ENCODE results near the gene TMOD1. TPM values are rescaled to one million over a fixed set of nuclear protein-coding genes. Genes with fewer than 3 reads are reported as not detected.

The TMOD1 gene
- total RNA-seq, 1 donor from 2014 or later = not detected

GRCh38 chr9:97594381-97594921 is 93.0 kb downstream of the TMOD1 start:
- peaks cover 7% of the 10 kb centered on the region for H3K4me1 Mint-ChIP-seq
- no peaks in the 10 kb centered on the region for H3K36me3 ChIP-seq
- H3K27me3 ChIP-seq = no peaks in the 10 kb centered on the region
- H3K9me3 ChIP-seq (ENCODE audit: low read depth) = no peaks in the 10 kb centered on the region
- no peak overlapping the region for H3K27ac ChIP-seq
- H3K4me3 Mint-ChIP-seq = no peak overlapping the region
- H3F3A ChIP-seq (ENCODE audit: low read depth) = peaks cover 6% of the 10 kb centered on the region
- peak overlapping the region; percentile 34 for H2AFZ ChIP-seq (replicated peaks)
- no peaks in the 10 kb centered on the region for H3K36me3 Mint-ChIP-seq
- H3K79me2 ChIP-seq (ENCODE audit: low read depth) = no peaks in the 10 kb centered on the region
- DNase-seq (ENCODE audit: low spot score) = no peak
- H3K4me3 ChIP-seq = no peak overlapping the region
- no peak overlapping the region for H3K27ac Mint-ChIP-seq
- H3K27me3 Mint-ChIP-seq (ENCODE audit: insufficient read depth, low read depth) = no peaks in the 10 kb centered on the region
- no peak overlapping the region for H3K9ac ChIP-seq
- no peak for TF ChIP-seq EZH2phosphoT487 (IDR thresholded peaks at IDR 0.05)
- no peaks in the 10 kb centered on the region for H3K4me1 ChIP-seq
- no peak overlapping the region for H3K4me2 ChIP-seq
- no peaks in the 10 kb centered on the region for H4K20me1 ChIP-seq (ENCODE audit: low read depth)
- no peaks in the 10 kb centered on the region for H3K9me3 Mint-ChIP-seq

GRCh38 chr9:97596906-97597305 is 95.4 kb downstream of the TMOD1 start:
- TF ChIP-seq EZH2phosphoT487 (IDR thresholded peaks at IDR 0.05) (no peak), EZH2 (IDR thresholded peaks at IDR 0.05) (no peak)
- TF ChIP-seq, protein P1, sequence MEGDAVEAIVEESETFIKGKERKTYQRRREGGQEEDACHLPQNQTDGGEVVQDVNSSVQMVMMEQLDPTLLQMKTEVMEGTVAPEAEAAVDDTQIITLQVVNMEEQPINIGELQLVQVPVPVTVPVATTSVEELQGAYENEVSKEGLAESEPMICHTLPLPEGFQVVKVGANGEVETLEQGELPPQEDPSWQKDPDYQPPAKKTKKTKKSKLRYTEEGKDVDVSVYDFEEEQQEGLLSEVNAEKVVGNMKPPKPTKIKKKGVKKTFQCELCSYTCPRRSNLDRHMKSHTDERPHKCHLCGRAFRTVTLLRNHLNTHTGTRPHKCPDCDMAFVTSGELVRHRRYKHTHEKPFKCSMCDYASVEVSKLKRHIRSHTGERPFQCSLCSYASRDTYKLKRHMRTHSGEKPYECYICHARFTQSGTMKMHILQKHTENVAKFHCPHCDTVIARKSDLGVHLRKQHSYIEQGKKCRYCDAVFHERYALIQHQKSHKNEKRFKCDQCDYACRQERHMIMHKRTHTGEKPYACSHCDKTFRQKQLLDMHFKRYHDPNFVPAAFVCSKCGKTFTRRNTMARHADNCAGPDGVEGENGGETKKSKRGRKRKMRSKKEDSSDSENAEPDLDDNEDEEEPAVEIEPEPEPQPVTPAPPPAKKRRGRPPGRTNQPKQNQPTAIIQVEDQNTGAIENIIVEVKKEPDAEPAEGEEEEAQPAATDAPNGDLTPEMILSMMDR (IDR thresholded peaks at IDR 0.05) = no peak
- no peak overlapping the region for H3K4me3 ChIP-seq
- H3K27ac ChIP-seq = no peak overlapping the region
- H3K4me1 ChIP-seq = no peaks in the 10 kb centered on the region
- Mint-ChIP-seq H3K27me3 (ENCODE audit: insufficient read depth, low read depth) (no peaks in the 10 kb centered on the region), H3K9me3 (no peaks in the 10 kb centered on the region), H3K4me3 (no peak overlapping the region), H3K27ac (no peak overlapping the region), H3K4me1 (peaks cover 7% of the 10 kb centered on the region), H3K36me3 (peaks cover 10% of the 10 kb centered on the region)
- no peak for DNase-seq (ENCODE audit: low spot score)
- H3K79me2 ChIP-seq (ENCODE audit: low read depth) = no peaks in the 10 kb centered on the region
- H4K20me1 ChIP-seq (ENCODE audit: low read depth) = no peaks in the 10 kb centered on the region
- H3K4me2 ChIP-seq = no peak overlapping the region
- H3F3A ChIP-seq (ENCODE audit: low read depth) = peaks cover 15% of the 10 kb centered on the region
- no peak overlapping the region for H3K9ac ChIP-seq
- H3K9me3 ChIP-seq (ENCODE audit: low read depth) = no peaks in the 10 kb centered on the region
- no peaks in the 10 kb centered on the region for H3K36me3 ChIP-seq
- no peaks in the 10 kb centered on the region for H3K27me3 ChIP-seq
- H2AFZ ChIP-seq (replicated peaks) = no peak overlapping the region

GRCh38 chr9:97598461-97599288 is 97.2 kb downstream of the TMOD1 start:
- Mint-ChIP-seq H3K4me3 (no peak overlapping the region), H3K27me3 (ENCODE audit: insufficient read depth, low read depth) (no peaks in the 10 kb centered on the region), H3K9me3 (no peaks in the 10 kb centered on the region), H3K4me1 (peaks cover 2% of the 10 kb centered on the region), H3K36me3 (peaks cover 17% of the 10 kb centered on the region), H3K27ac (peak overlapping the region; percentile 44)
- Histone ChIP-seq H2AFZ (replicated peaks) (no peak overlapping the region), H4K20me1 (ENCODE audit: low read depth) (no peaks in the 10 kb centered on the region), H3K4me2 (no peak overlapping the region), H3K36me3 (no peaks in the 10 kb centered on the region), H3K4me3 (no peak overlapping the region), H3F3A (ENCODE audit: low read depth) (peaks cover 15% of the 10 kb centered on the region), H3K27ac (no peak overlapping the region), H3K9me3 (ENCODE audit: low read depth) (no peaks in the 10 kb centered on the region), H3K4me1 (no peaks in the 10 kb centered on the region), H3K79me2 (ENCODE audit: low read depth) (no peaks in the 10 kb centered on the region), H3K9ac (no peak overlapping the region), H3K27me3 (no peaks in the 10 kb centered on the region)
- TF ChIP-seq EZH2 (IDR thresholded peaks at IDR 0.05) = no peak
- TF ChIP-seq, protein P1 (IDR thresholded peaks at IDR 0.05) = peak; percentile 84
- DNase-seq (ENCODE audit: low spot score) = peak; percentile 87

- no peaks in the 10 kb centered on the region for H3K36me3 ChIP-seq
- H3K4me1 ChIP-seq = no peaks in the 10 kb centered on the region
- H3K27me3 Mint-ChIP-seq (ENCODE audit: insufficient read depth, low read depth) = no peaks in the 10 kb centered on the region
- TF ChIP-seq, protein P1 (IDR thresholded peaks at IDR 0.05) = no peak
- TF ChIP-seq EZH2phosphoT487 (IDR thresholded peaks at IDR 0.05) = no peak
- no peak for TF ChIP-seq EZH2 (IDR thresholded peaks at IDR 0.05)
- H3K9me3 ChIP-seq (ENCODE audit: low read depth) = no peaks in the 10 kb centered on the region
- no peak overlapping the region for H3K4me2 ChIP-seq
- no peak overlapping the region for H2AFZ ChIP-seq (replicated peaks)
- DNase-seq (ENCODE audit: low spot score) = no peak
- H3K27ac ChIP-seq = no peak overlapping the region
- H3K9me3 Mint-ChIP-seq = no peaks in the 10 kb centered on the region
- H3K36me3 Mint-ChIP-seq = peaks cover 20% of the 10 kb centered on the region
- H4K20me1 ChIP-seq (ENCODE audit: low read depth) = no peaks in the 10 kb centered on the region
- no peaks in the 10 kb centered on the region for H3K79me2 ChIP-seq (ENCODE audit: low read depth)
- H3K4me3 Mint-ChIP-seq = no peak overlapping the region
- no peak overlapping the region for H3K27ac Mint-ChIP-seq
- peaks cover 2% of the 10 kb centered on the region for H3K4me1 Mint-ChIP-seq
- no peak overlapping the region for H3K9ac ChIP-seq
- no peak overlapping the region for H3K4me3 ChIP-seq
- peaks cover 15% of the 10 kb centered on the region for H3F3A ChIP-seq (ENCODE audit: low read depth)
- H3K27me3 ChIP-seq = no peaks in the 10 kb centered on the region
Observed at GRCh38 chr9:97599314-97599846, 97.9 kb downstream of the TMOD1 start.
